Hepatocyte (in vitro differentiated cells): ENCODE measurements around the gene ANGPTL7.

ENCODE experiments used
- CTCF ChIP-seq: fragments of 200-600 bp; sonication (generic); IDR thresholded peaks from 2 replicates; pipeline ENCODE4 v1.5.1; 2016; ENCODE audit warnings: antibody characterized with exemption, mild to moderate bottlenecking; ENCODE audit not compliant: poor library complexity
- EZH2 ChIP-seq: fragments of 200-600 bp; sonication (generic); IDR thresholded peaks from 2 replicates; pipeline ENCODE4 v1.6.1; 2016; ENCODE audit warnings: antibody characterized with exemption, mild to moderate bottlenecking, borderline replicate concordance

DNA sequence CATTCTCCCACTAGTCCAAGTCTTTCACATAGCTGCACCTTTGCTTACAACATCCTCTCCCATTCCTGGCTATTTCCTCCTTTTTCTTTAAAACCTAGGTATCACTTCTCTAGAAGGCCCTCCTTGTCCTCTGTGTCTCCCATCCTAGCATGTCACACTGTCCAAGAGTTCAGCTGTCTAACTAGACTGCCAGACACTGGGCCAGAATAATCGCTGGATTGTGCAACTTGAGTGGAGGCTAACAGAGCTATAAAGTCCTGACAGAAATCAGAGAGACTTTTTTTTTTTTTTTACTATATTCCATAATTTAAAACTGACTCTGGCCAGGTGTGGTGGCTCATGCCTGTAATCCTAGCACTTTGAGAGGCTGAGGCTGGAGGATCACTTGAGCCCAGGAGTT is 4.2 kb upstream of the ANGPTL7 start:
- TF ChIP-seq CTCF (no peak), EZH2 (no peak)
